Measurements from ENCODE around the gene PGC.

PGC gene

DNA sequence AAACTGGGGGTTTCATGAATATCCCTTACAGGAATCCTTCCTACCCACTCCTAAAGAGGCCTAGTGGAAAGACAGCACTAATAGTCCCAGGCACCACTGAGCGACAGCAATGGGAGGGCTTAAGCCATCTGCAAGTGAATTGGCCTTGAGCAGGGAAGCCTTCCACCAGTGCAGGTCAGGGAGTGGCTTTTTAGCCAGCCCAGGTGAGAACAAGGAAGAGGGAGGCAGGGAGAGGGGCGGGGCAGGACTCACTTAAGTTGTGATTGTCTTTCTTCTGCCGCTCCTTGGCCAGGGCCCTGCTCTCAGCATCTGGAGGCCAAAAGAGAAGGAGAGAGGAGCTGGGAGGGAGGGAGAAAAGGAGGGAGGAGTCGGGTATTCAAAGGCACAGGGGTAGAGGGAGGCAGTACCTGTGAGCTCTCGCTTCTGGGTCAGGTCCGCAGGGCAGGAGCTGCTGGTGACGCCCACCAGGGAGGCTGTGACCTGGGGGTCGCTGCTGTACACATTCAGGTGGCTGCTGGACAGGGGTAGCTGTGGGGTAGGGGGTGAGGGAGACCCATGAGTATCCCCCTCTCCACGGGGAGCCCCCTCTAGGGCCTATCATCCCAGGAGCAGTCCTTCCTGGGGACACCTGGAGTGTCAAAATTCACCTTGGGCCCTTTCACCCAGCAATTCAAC is 59.6 kb downstream of the PGC start:
- Histone ChIP-seq H4K20me1 (ENCODE audit: insufficient read depth, low read length) (no peaks in the 10 kb centered on the region), H3K27ac (ENCODE audit: low read length) (no peak overlapping the region), H2AFZ (ENCODE audit: low read length) (no peak overlapping the region), H3K9me3 (replicated peaks; ENCODE audit: insufficient read depth, low read length) (no peaks in the 10 kb centered on the region), H3K79me2 (ENCODE audit: low read length) (no peaks in the 10 kb centered on the region), H3K27me3 (replicated peaks; ENCODE audit: insufficient read depth, low read length) (no peaks in the 10 kb centered on the region), H3K4me3 (ENCODE audit: low read length) (no peak overlapping the region), H3K4me2 (ENCODE audit: low read depth, low read length) (no peak overlapping the region), H3K9ac (ENCODE audit: low read length) (no peak overlapping the region), H3F3A (ENCODE audit: insufficient read depth, low read length) (no peaks in the 10 kb centered on the region), H3K9me2 (replicated peaks; ENCODE audit: insufficient read depth, low read length) (no peaks in the 10 kb centered on the region), H3K4me1 (ENCODE audit: low read length) (0 out of 2 replicates have a peak, but pooled peaks cover 3% of the 10 kb centered on the region), H3K36me3 (replicated peaks; ENCODE audit: insufficient read depth, low read length) (no peaks in the 10 kb centered on the region)
- no peak for DNase-seq
- no peak for TF ChIP-seq EZH2 (optimal IDR thresholded peaks at IDR 0.05; ENCODE audit: low read depth, low read length)
- TF ChIP-seq, protein P1, sequence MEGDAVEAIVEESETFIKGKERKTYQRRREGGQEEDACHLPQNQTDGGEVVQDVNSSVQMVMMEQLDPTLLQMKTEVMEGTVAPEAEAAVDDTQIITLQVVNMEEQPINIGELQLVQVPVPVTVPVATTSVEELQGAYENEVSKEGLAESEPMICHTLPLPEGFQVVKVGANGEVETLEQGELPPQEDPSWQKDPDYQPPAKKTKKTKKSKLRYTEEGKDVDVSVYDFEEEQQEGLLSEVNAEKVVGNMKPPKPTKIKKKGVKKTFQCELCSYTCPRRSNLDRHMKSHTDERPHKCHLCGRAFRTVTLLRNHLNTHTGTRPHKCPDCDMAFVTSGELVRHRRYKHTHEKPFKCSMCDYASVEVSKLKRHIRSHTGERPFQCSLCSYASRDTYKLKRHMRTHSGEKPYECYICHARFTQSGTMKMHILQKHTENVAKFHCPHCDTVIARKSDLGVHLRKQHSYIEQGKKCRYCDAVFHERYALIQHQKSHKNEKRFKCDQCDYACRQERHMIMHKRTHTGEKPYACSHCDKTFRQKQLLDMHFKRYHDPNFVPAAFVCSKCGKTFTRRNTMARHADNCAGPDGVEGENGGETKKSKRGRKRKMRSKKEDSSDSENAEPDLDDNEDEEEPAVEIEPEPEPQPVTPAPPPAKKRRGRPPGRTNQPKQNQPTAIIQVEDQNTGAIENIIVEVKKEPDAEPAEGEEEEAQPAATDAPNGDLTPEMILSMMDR (IDR thresholded peaks at IDR 0.05; ENCODE audit: low read length) = no peak
- no peak for TF ChIP-seq EZH2phosphoT487 (IDR thresholded peaks at IDR 0.05; ENCODE audit: low read length)

All from MM.1S (cell line).